Stimulated activated CD8-positive, alpha-beta memory T cell treated with anti-CD3 and anti-CD28 coated beads, Interleukin-4, amount 100 ng/mL, for 1 hour (primary cell): ENCODE results near the gene ARHGEF40.
"Not testable (repeated sequence)": the region's sequence is repeated elsewhere in the genome, so short reads cannot be mapped to it uniquely, and the experiment has no call there.

Source experiments
- DNase-seq, 2 donors: peaks; one replicate each; pipeline ENCODE4 v3.0.0-alpha.2; 2020; ENCODE audit warnings: low read depth in 2 of 2, low spot score in 1 of 2

The ARHGEF40 gene

GRCh38 chr14:21039585-21040369 lies 30.3 kb upstream of the ARHGEF40 start:
- no peak for DNase-seq

DNA sequence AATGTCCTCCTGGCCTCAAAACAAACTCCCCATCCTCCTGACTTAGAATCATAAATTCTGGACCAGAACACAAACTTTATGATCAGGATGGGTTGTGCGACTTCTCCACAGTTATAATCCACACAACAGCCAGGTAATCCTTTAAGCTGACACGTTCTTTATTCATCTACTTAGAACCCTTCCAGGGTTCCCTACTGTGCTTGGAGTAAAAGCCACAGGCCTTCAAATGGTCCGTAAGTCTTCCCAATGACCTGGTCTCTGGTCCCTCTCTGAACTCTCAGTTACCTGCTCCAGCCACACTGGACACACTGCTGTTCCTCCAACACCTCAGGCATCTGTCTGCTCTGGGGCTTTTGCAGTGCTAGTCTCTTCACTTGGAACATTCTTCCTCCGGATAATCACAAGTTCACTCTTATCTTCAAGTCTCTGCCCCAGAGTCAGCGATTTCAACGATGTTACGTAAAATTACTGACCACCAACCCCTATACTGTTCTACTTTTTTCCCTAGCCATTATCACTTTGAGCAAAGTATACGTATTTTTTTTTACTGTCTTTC lies 29.7 kb upstream of the ARHGEF40 start:
- no peak for DNase-seq

- not testable (repeated sequence) for DNase-seq
These were observed 29.2 kb upstream of the ARHGEF40 start for GRCh38 chr14:21040941-21041340.

GRCh38 chr14:21041676-21042433 lies 28.2 kb upstream of the ARHGEF40 start, which contains the start of gene RNASE7:
TSS of gene RNASE7 (plus strand) at chr14:21042362. CDS start at chr14:21042993, 631 bp downstream.
- DNase-seq = no peak

GRCh38 chr14:21042918-21043317 lies 27.2 kb upstream of the ARHGEF40 start:
- DNase-seq = no peak

DNA sequence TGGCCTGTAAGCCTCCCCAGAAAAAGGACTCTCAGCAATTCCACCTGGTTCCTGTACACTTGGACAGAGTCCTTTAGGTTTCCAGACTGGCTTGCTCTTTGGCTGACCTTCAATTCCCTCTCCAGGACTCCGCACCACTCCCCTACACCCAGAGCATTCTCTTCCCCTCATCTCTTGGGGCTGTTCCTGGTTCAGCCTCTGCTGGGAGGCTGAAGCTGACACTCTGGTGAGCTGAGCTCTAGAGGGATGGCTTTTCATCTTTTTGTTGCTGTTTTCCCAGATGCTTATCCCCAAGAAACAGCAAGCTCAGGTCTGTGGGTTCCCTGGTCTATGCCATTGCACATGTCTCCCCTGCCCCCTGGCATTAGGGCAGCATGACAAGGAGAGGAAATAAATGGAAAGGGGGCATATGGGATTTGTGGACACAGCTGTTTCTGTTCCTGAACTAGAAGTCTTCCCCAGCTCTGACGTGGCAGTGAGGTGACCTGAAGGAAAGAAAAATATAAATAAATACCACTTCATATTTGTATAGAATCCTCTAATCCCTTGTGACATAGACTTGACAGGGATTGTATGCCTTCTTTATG lies 26.6 kb upstream of the ARHGEF40 start:
- DNase-seq = no peak

- no peak for DNase-seq
These were observed 26.0 kb upstream of the ARHGEF40 start for GRCh38 chr14:21043974-21044618.

DNA sequence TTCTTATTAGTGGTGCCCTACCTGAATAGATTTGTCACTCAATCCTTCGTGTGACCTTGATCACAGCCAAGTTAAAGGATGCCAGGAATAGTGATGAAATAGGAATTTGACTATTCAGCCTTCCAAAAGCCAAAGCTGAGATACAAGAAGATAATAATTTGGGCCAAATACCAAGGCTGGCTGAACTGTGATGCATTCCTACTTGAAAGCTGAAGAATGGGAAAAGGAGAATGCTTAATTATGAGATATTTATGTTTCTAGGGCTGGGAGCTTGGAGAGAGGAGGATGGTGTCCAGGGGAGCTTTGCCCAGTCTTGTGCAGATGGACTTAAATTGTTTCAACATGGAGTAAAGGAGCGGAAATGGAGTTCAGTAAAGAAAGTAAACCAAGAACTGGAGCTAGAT lies 22.7 kb upstream of the ARHGEF40 start:
- DNase-seq = no peak

GRCh38 chr14:21048638-21049037 lies 21.5 kb upstream of the ARHGEF40 start:
- DNase-seq = no peak

GRCh38 chr14:21049271-21049673 lies 20.8 kb upstream of the ARHGEF40 start:
- no peak for DNase-seq

DNA sequence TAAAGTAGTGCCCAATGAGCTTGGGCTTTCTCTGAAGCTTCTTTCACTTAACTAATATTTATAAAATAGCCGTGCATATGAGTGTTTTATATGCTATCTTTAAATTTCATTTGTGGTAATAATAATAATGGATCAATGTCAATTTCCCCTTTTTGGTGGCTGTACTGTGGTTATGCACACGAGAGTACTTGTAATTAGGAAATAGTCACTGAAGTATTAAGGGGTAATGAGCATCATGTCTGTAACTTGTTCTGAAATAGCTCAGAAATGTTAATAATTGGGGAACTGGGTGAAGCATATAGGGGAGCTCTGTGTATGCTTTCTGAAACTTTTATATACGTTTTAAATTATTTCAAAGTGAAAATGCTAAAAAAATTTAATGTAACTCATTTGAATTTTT lies 19.5 kb upstream of the ARHGEF40 start:
- no peak for DNase-seq

DNA sequence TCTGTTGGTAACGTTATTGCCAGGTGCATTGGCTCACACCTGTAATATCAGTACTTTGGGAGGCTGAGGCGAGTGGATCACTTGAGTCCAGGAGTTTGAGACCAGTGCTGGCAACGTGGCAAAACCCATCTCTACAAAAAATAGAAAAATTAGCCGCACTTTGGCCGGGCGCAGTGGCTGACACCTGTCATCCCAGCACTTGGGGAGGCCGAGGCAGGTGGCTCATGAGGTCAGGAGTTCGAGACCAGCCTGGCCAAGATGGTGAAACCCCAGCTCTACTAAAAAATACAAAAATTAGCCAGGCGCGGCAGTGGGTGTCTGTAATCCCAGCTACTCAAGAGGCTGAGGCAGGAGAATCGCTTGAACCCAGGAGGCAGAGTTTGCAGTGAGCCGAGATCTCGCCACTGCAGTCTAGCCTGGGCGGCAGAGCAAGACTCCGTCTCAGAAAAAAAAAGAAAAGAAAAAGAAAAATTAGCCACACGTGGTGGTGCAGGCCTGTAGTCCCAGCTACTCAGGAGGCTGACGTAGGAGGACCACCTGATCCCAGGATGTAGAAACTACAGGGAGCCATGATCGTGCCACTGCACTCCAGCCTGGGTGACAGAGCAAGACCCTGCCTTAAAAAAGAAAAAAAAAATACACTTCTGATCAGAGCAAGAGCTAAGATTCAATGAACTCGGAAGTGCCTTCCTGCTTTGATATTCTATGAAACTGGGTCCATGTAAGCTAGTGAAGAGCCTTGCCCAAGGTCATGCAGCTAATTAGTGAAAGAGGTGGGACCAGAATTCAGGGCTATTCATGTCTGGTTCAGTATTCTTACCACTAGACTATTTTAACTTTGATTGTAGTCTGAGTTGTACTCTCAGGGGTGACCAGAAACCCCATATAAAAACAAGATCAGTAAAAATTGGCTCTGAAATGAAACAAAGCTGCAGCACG lies 16.7 kb upstream of the ARHGEF40 start:
- no peak for DNase-seq

DNA sequence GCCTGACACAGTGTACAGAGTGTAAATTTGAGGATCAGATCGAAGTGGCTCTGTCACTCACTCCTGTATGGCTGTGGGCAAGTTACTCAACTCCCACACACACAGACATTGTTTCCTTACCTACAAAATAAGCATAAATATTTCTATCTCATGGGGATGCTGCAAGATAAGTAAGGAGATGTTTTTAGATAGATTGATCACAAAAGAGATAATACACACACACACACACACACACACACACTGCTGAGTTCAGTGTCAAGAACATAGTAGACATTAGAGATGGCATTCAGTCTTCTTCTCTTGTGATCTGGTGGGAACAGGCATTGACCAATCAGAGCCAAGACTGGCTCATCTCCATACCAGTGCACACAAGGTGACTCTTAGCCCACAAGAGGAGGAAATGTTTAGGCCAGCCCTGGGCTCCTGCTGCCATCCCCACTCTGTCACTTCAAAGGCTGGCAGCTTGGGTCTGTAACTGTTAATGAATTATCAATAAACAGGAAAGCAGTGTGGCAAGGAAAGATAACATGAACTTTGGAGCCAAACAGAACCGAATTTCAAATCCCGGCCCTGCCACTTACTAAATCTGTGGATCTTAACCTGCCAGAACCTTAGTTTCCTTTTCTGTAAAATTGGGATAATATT lies 15.9 kb upstream of the ARHGEF40 start:
- DNase-seq = no peak

DNA sequence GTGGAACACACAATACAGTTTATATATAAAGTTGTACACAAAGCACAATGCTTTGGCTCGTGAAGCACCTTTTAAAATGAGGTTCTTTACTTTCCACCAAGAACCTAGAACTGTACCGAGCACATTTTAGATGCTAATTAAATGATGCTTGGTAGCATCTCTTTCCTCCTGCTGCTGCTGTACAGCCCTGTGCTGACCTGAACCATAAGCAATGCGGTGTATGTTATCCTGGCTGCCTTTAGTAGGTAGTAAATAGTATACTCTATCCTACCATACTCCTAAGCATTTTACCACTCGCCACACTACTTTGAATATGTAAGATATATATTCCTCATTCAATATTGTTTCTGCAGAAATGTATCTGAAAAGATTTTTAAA lies 15.3 kb upstream of the ARHGEF40 start:
- no peak for DNase-seq

DNA sequence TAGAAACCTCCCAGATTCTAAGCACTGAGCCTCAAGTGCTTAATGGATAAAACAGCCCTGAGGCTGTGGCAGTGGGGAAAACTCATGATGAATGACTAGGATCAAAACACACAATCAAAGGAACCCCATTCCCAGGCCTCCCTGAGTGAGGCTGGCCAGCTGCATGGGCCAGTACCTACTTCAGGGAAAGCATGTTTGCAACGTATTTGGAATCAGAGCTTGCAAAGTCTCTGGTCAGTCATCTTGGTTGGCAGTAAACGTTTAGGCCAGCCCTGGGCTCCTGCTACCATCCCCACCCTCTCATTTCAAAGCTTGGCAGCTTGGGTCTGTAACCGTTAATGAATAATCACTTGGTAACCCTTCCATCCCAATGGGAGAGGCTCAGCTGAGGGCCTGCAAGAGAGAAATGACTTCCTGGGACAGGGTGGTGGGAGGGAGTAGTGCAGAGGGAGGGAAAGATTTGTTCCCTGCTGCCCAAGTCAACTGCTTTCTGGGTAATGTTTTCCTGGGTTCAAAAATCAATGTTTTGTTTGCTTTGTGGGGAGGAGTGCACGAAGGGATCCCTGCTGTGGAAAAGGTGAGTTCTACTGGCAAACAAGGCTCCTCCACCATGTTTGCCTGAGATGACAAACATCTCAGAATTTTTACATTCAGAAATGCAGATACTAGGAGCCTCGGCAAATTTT lies 14.5 kb upstream of the ARHGEF40 start:
- no peak for DNase-seq

DNA sequence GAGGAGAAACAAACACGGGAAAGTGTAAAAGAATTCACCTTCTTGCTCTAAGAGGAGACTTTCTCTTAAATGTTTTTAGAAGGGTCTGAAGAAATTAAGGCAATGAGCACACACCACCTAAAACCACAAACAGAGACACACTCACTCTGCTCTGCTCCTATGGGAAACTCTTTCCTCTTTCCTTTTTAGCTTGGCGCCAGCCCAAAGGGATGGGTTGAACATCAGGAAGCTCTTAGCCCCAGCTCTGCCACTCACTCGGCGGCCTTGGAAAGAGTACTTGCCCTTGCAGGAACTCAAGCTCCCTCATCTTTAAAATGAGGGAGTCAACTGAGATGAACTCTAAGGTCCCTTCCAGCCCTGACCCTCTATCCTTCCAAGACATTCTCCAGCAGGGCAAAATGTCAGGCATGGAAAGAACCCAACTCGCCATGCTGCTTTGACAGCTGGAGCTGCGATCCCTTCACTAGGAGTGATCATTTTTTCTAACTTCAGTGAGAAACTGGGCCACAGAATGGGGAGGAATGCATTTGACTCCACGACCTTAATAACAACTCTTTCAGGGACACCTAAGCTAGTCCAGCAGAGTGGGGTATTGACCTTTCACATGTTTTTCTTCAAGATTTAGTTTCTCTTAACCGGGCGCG lies 13.5 kb upstream of the ARHGEF40 start:
- no peak for DNase-seq

GRCh38 chr14:21057803-21058675 lies 12.1 kb upstream of the ARHGEF40 start, which contains the start of gene RNASE8:
TSS of gene RNASE8 (plus strand) at chr14:21057822. CDS start at chr14:21057893, 71 bp downstream.
- no peak for DNase-seq

GRCh38 chr14:21058903-21059302 lies 11.2 kb upstream of the ARHGEF40 start:
- DNase-seq = no peak
